H9 (cell line): ENCODE results near the gene FGF22. TPM values are rescaled to one million over a fixed set of nuclear protein-coding genes. Genes with fewer than 3 reads are reported as not detected.

Experiments
- DNase-seq: peaks from one replicate; pipeline ENCODE4 v3.0.0-alpha.2; 2017
- H2AFZ ChIP-seq: one replicate; pipeline ENCODE4 v1.6.1; 2013; ENCODE audit warnings: mild to moderate bottlenecking, low read length, control low read depth, moderate library complexity
- H2AK5ac ChIP-seq: 2 replicates; pipeline ENCODE4 v1.6.1; 2013; ENCODE audit warnings: low read length, control low read depth, mixed read lengths; ENCODE audit not compliant: insufficient read length
- H2BK120ac ChIP-seq: one replicate; pipeline ENCODE4 v1.6.1; 2013; ENCODE audit warnings: low read depth, mild to moderate bottlenecking, low read length, control low read depth, inconsistent platforms; ENCODE audit not compliant: poor library complexity, severe bottlenecking
- H2BK12ac ChIP-seq: 2 replicates; pipeline ENCODE4 v1.6.1; 2013; ENCODE audit warnings: low read length, control low read depth, mixed read lengths, low read depth; ENCODE audit not compliant: insufficient read length
- H2BK15ac ChIP-seq: 2 replicates; pipeline ENCODE4 v1.6.1; 2013; ENCODE audit warnings: low read depth, low read length, control low read depth
- H2BK20ac ChIP-seq: one replicate; pipeline ENCODE4 v1.6.1; 2013; ENCODE audit warnings: low read depth, mild to moderate bottlenecking, low read length, control low read depth, inconsistent platforms; ENCODE audit not compliant: poor library complexity, severe bottlenecking
- H2BK5ac ChIP-seq: 2 replicates; pipeline ENCODE4 v1.6.1; 2013; ENCODE audit warnings: low read length, control low read depth, mixed read lengths; ENCODE audit not compliant: insufficient read length
- H3K14ac ChIP-seq: 2 replicates; pipeline ENCODE4 v1.6.1; 2013; ENCODE audit warnings: low read length, control low read depth; ENCODE audit not compliant: insufficient read depth
- H3K18ac ChIP-seq: 2 replicates; pipeline ENCODE4 v1.6.1; 2013; ENCODE audit warnings: low read depth, mild to moderate bottlenecking, mixed read lengths, low read length, control low read depth; ENCODE audit not compliant: insufficient read length
- H3K23ac ChIP-seq: 2 replicates; pipeline ENCODE4 v1.6.1; 2013; ENCODE audit warnings: low read length, control low read depth, mixed read lengths, low read depth; ENCODE audit not compliant: insufficient read length
- H3K23me2 ChIP-seq: 2 replicates; pipeline ENCODE4 v1.6.1; 2013; ENCODE audit warnings: low read depth, mild to moderate bottlenecking, mixed read lengths, low read length, control low read depth; ENCODE audit not compliant: insufficient read length, poor library complexity, severe bottlenecking
- H3K27ac ChIP-seq: 2 replicates; pipeline ENCODE4 v1.5.1; 2013; ENCODE audit warnings: low read length, control low read depth, mixed read lengths, low read depth; ENCODE audit not compliant: insufficient read length
- H3K27me3 ChIP-seq: 2 replicates; pipeline ENCODE4 v1.6.1; 2013; ENCODE audit warnings: low read length, control low read depth, inconsistent platforms; ENCODE audit not compliant: insufficient read depth
- H3K4ac ChIP-seq: 2 replicates; pipeline ENCODE4 v1.6.1; 2013; ENCODE audit warnings: low read depth, mild to moderate bottlenecking, control low read depth, inconsistent platforms, low read length, moderate library complexity
- H3K4me1 ChIP-seq: 2 replicates; pipeline ENCODE4 v1.6.1; 2013; ENCODE audit warnings: low read length, control low read depth, inconsistent platforms; ENCODE audit not compliant: insufficient read depth
- H3K4me2 ChIP-seq: 2 replicates; pipeline ENCODE4 v1.6.1; 2013; ENCODE audit warnings: low read length, control low read depth, mixed read lengths; ENCODE audit not compliant: insufficient read length, insufficient read depth
- H3K56ac ChIP-seq: 2 replicates; pipeline ENCODE4 v1.6.1; 2013; ENCODE audit warnings: low read depth, mild to moderate bottlenecking, mixed read lengths, low read length, control low read depth; ENCODE audit not compliant: insufficient read length
- H3K79me1 ChIP-seq: 2 replicates; pipeline ENCODE4 v1.6.1; 2013; ENCODE audit warnings: low read depth, mild to moderate bottlenecking, moderate library complexity, low read length, control low read depth, inconsistent platforms; ENCODE audit not compliant: insufficient read depth, poor library complexity, severe bottlenecking
- H3K79me2 ChIP-seq: 2 replicates; pipeline ENCODE4 v1.6.1; 2013; ENCODE audit warnings: low read length, control low read depth, inconsistent platforms; ENCODE audit not compliant: insufficient read depth
- H3K9ac ChIP-seq: 2 replicates; pipeline ENCODE4 v1.6.1; 2013; ENCODE audit warnings: low read length, control low read depth, mixed read lengths; ENCODE audit not compliant: insufficient read length; ENCODE audit errors: extremely low read depth
- H3K9me3 ChIP-seq: one replicate; pipeline ENCODE4 v1.6.1; 2013; ENCODE audit warnings: low read depth, low read length, inconsistent platforms; ENCODE audit not compliant: control insufficient read depth
- H3T11ph ChIP-seq: one replicate; pipeline ENCODE4 v1.6.1; 2013; ENCODE audit warnings: mild to moderate bottlenecking, low read length, control low read depth, inconsistent platforms
- H4K20me1 ChIP-seq: one replicate; pipeline ENCODE4 v1.6.1; 2013; ENCODE audit not compliant: control insufficient read depth, insufficient read length, insufficient read depth
- H4K5ac ChIP-seq: 2 replicates; pipeline ENCODE4 v1.6.1; 2013; ENCODE audit warnings: low read depth, mild to moderate bottlenecking, mixed read lengths, low read length, control low read depth; ENCODE audit not compliant: insufficient read length
- H4K8ac ChIP-seq: replicated peaks from 2 replicates; pipeline ENCODE4 v1.6.1; 2013; ENCODE audit warnings: low read length, control low read depth, mixed read lengths, low read depth; ENCODE audit not compliant: insufficient read length
- H4K91ac ChIP-seq: 2 replicates; pipeline ENCODE4 v1.6.1; 2013; ENCODE audit warnings: low read depth, mild to moderate bottlenecking, moderate library complexity, mixed read lengths, low read length, control low read depth; ENCODE audit not compliant: insufficient read length
- H3K27ac Mint-ChIP-seq, 3 experiments: 2 replicates in 2 of 3; 3 replicates in 1 of 3; pipeline ENCODE4 v1.8.0; 2020 to 2021; ENCODE audit warnings: mixed read lengths in 3 of 3, mild to moderate bottlenecking in 1 of 3, moderate library complexity in 1 of 3
- H3K27me3 Mint-ChIP-seq: 2 replicates; pipeline ENCODE4 v1.8.0; 2021; ENCODE audit warnings: low read depth, mild to moderate bottlenecking, moderate library complexity, mixed read lengths
- H3K36me3 Mint-ChIP-seq, 3 experiments: 2 replicates in 2 of 3; 3 replicates in 1 of 3; pipeline ENCODE4 v1.8.0; 2020 to 2021; ENCODE audit warnings: low read depth in 3 of 3, mixed read lengths in 3 of 3; ENCODE audit not compliant: insufficient read depth in 1 of 3
- H3K4me1 Mint-ChIP-seq, 2 experiments: 2 replicates each; pipeline ENCODE4 v1.8.0; 2020; ENCODE audit warnings: mixed read lengths in 2 of 2
- H3K4me3 Mint-ChIP-seq, 2 experiments: 2 replicates in 1 of 2; 3 replicates in 1 of 2; pipeline ENCODE4 v1.8.0; 2020 to 2021; ENCODE audit warnings: mild to moderate bottlenecking in 2 of 2, mixed read lengths in 2 of 2, moderate library complexity in 1 of 2
- H3K9me3 Mint-ChIP-seq, 2 experiments: 2 replicates in 1 of 2; 3 replicates in 1 of 2; pipeline ENCODE4 v1.8.0; 2020; ENCODE audit warnings: mild to moderate bottlenecking in 2 of 2, mixed read lengths in 2 of 2, moderate library complexity in 1 of 2
- WGBS: extraction: QIAGEN DNeasy Blood & Tissue Kit; methylation state at CpG from one replicate; pipeline ENCODE4 v1.1.7; 2013; ENCODE audit warnings: missing lambda C conversion rate, low lambda C conversion rate, mixed read lengths; ENCODE audit not compliant: insufficient read length; ENCODE audit errors: extremely low coverage; 5-methylcytosine and 5-hydroxymethylcytosine counted together
- total RNA-seq: library from RNA; stranded (reverse); gene quantifications from 2 replicates; pipeline ENCODE4 v1.2.1, GENCODE V29; 2021
- TF ChIP-seq, protein P1 (sequence below): fragments of 200-600 bp; sonication (generic); conservative IDR thresholded peaks from 3 replicates; pipeline ENCODE4 v1.8.0; 2021; ENCODE audit warnings: antibody characterized with exemption, mild to moderate bottlenecking

The FGF22 gene
- total RNA-seq, 1 experiment from 2014 or later: 0.72 TPM

DNA sequence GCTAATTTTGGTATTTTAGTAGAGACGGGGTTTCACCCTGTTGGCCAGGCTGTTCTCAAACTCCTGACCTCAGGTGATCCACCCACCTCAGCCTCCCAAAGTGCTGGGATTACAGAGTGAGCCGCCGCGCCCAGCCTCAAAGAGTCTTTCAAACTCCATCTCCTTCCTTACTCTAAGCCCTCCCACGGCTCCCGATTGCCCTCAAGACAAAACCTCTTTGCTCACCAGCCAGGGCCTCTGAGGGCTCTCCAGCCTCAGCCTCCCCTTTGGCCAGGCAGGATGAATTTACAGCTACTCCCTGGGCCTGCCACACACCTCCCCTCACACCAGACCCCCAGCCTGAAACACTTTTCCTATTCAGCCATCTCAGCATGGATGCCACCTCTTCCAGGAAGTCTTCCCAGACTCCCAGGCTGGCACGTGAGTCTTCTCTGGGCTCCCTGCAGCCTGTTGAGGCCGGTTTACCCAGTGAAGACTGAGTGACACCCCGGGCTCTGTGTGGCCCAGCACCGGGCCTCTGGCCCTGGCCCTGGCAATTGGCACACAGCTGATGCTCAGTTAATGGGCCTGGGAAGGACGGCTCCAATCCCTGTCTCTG, 48.0 kb downstream of the FGF22 start:
- DNase-seq: no peak
- Histone ChIP-seq H3K14ac (no peak overlapping the region), H3K18ac (no peak overlapping the region), H2BK20ac (no peak overlapping the region), H3T11ph (no peak overlapping the region), H4K91ac (no peak overlapping the region), H3K23me2 (no peaks in the 10 kb centered on the region), H4K5ac (no peak overlapping the region), H2BK120ac (no peak overlapping the region), H3K79me1 (no peaks in the 10 kb centered on the region), H3K79me2 (no peaks in the 10 kb centered on the region), H3K56ac (no peak overlapping the region), H3K4me2 (no peak overlapping the region), H2AFZ (no peak overlapping the region), H2BK5ac (no peak overlapping the region), H3K9ac (no peak overlapping the region), H3K4ac (no peak overlapping the region), H2BK12ac (no peak overlapping the region), H3K9me3 (no peaks in the 10 kb centered on the region), H2BK15ac (no peak overlapping the region), H4K8ac (no peak overlapping the region), H4K20me1 (no peaks in the 10 kb centered on the region), H3K4me1 (no peaks in the 10 kb centered on the region), H3K27me3 (no peaks in the 10 kb centered on the region), H3K27ac (no peak overlapping the region), H2AK5ac (no peak overlapping the region), H3K23ac (no peak overlapping the region)
- TF ChIP-seq, protein P1, sequence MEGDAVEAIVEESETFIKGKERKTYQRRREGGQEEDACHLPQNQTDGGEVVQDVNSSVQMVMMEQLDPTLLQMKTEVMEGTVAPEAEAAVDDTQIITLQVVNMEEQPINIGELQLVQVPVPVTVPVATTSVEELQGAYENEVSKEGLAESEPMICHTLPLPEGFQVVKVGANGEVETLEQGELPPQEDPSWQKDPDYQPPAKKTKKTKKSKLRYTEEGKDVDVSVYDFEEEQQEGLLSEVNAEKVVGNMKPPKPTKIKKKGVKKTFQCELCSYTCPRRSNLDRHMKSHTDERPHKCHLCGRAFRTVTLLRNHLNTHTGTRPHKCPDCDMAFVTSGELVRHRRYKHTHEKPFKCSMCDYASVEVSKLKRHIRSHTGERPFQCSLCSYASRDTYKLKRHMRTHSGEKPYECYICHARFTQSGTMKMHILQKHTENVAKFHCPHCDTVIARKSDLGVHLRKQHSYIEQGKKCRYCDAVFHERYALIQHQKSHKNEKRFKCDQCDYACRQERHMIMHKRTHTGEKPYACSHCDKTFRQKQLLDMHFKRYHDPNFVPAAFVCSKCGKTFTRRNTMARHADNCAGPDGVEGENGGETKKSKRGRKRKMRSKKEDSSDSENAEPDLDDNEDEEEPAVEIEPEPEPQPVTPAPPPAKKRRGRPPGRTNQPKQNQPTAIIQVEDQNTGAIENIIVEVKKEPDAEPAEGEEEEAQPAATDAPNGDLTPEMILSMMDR: no peak
- Mint-ChIP-seq H3K4me3 (no peak overlapping the region; a peak in 1 of 5 replicates), H3K27me3 (peaks cover 10% of the 10 kb centered on the region), H3K9me3 (peaks cover 3 to 5% of the 10 kb centered on the region in 2 experiments; a peak in 2 of 5 replicates), H3K27ac (peak overlapping the region in 1 of 3 experiments; percentile 67; a peak in 1 of 7 replicates), H3K4me1 (peaks cover 3% of the 10 kb centered on the region in 2 experiments; a peak in 1 of 4 replicates), H3K36me3 (no peaks in the 10 kb centered on the region)
- WGBS: no CpG with 5 or more reads among the region's 11 CpGs
